Stimulated activated CD4-positive, alpha-beta T cell treated with anti-CD3 and anti-CD28 coated beads, Interleukin-15, amount 100 ng/mL, for 1 hour (primary cell): ENCODE data around the gene KRTAP5-6.
A peak's percentile ranks its signal among the peaks of the same experiment; 100 is the strongest.

Experiments used
- DNase-seq, 2 donors: peaks; one replicate each; pipeline ENCODE4 v3.0.0-alpha.2; 2020; ENCODE audit warnings: low read depth in 1 of 2, low spot score in 1 of 2

Gene KRTAP5-6

GRCh38 chr11:1696608-1697570 lies at the start of gene KRTAP5-6:
KRTAP5-6 (plus strand) TSS chr11:1697195; CDS start chr11:1697246, 51 bp downstream.
- DNase-seq: no peak

GRCh38 chr11:1647901-1648652 lies 48.9 kb upstream of the KRTAP5-6 start:
- no peak for DNase-seq

GRCh38 chr11:1648653-1649420 lies 48.2 kb upstream of the KRTAP5-6 start:
- no peak for DNase-seq

- DNase-seq: no peak
These were observed 46.7 kb upstream of the KRTAP5-6 start for GRCh38 chr11:1650034-1650917.

GRCh38 chr11:1650918-1651262 lies 46.1 kb upstream of the KRTAP5-6 start:
- no peak for DNase-seq

GRCh38 chr11:1651411-1651980 lies 45.5 kb upstream of the KRTAP5-6 start:
- no peak for DNase-seq

- no peak for DNase-seq
These were observed 45.0 kb upstream of the KRTAP5-6 start for GRCh38 chr11:1652026-1652425.

GRCh38 chr11:1652442-1652770 lies 44.6 kb upstream of the KRTAP5-6 start:
- no peak for DNase-seq

GRCh38 chr11:1652771-1653540 lies 44.0 kb upstream of the KRTAP5-6 start:
- peak; percentile 58 to 66 for DNase-seq

GRCh38 chr11:1653541-1654387 lies 43.2 kb upstream of the KRTAP5-6 start:
- no peak for DNase-seq

GRCh38 chr11:1654388-1655167 lies 42.4 kb upstream of the KRTAP5-6 start:
- no peak for DNase-seq

- DNase-seq: no peak
These were observed 41.6 kb upstream of the KRTAP5-6 start for GRCh38 chr11:1655168-1656060.

- no peak for DNase-seq
These were observed 40.9 kb upstream of the KRTAP5-6 start for GRCh38 chr11:1656061-1656441.

- no peak for DNase-seq
These were observed 40.3 kb upstream of the KRTAP5-6 start for GRCh38 chr11:1656670-1657069.

GRCh38 chr11:1659506-1659905 lies 37.5 kb upstream of the KRTAP5-6 start:
- no peak for DNase-seq

- no peak for DNase-seq
These were observed 36.7 kb upstream of the KRTAP5-6 start for GRCh38 chr11:1660111-1660867.
